ENCODE data around the gene C2orf74. TPM values are rescaled to one million over a fixed set of nuclear protein-coding genes. Genes with fewer than 3 reads are reported as not detected.
"Not testable (repeated sequence)": the region's sequence is repeated elsewhere in the genome, so short reads cannot be mapped to it uniquely, and the experiment has no call there.

C2orf74 gene
- total RNA-seq, 2 experiments from 2014 or later = 11.7 to 12.6 TPM

- no peaks in the 10 kb centered on the region for H3K27me3 Mint-ChIP-seq
- peaks cover 28% of the 10 kb centered on the region for H3K36me3 Mint-ChIP-seq
- H3K9me3 Mint-ChIP-seq = no peaks in the 10 kb centered on the region
- H3K4me1 Mint-ChIP-seq = no peaks in the 10 kb centered on the region
- H3K4me3 Mint-ChIP-seq = no peak overlapping the region
- no peak for DNase-seq
- no peak overlapping the region for H3K27ac Mint-ChIP-seq
Observed at GRCh38 chr2:61157371-61158003, 4.5 kb upstream of the C2orf74 start.

- no peaks in the 10 kb centered on the region for H3K9me3 Mint-ChIP-seq
- no peak overlapping the region for H3K27ac Mint-ChIP-seq
- H3K4me1 Mint-ChIP-seq = no peaks in the 10 kb centered on the region
- DNase-seq = no peak
- H3K27me3 Mint-ChIP-seq = no peaks in the 10 kb centered on the region
- H3K36me3 Mint-ChIP-seq = peaks cover 33% of the 10 kb centered on the region
- H3K4me3 Mint-ChIP-seq = no peak overlapping the region
Observed at GRCh38 chr2:61158356-61158955, 3.5 kb upstream of the C2orf74 start.

- Mint-ChIP-seq H3K27ac (no peak overlapping the region), H3K27me3 (no peaks in the 10 kb centered on the region), H3K36me3 (peaks cover 37% of the 10 kb centered on the region), H3K4me3 (no peak overlapping the region), H3K4me1 (no peaks in the 10 kb centered on the region), H3K9me3 (no peaks in the 10 kb centered on the region)
- DNase-seq = no peak
Observed at GRCh38 chr2:61162721-61163120, 733 bp downstream of the C2orf74 start.

DNA sequence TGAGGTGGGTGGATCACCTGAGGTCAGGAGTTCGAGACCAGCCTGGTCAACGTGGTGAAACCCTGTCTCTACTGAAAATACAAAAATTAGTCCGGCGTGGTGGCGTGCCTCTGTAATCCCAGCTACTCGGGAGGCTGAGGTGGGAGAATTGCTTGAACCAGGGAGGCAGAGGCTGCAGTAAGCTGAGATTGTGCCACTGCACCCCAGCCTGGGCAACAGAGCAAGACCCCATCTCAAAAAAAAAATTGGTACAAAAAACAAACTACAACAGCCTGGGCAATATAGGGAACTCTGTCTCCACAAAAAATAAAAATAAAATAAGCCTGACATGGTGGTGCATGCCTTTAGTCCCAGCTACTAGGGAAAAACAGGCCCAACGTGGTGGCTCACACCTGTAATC, 3.1 kb downstream of the C2orf74 start:
- H3K36me3 Mint-ChIP-seq = peaks cover 24% of the 10 kb centered on the region
- H3K9me3 Mint-ChIP-seq, H3K4me1 Mint-ChIP-seq, H3K27ac Mint-ChIP-seq, H3K4me3 Mint-ChIP-seq, H3K27me3 Mint-ChIP-seq, DNase-seq: not testable (repeated sequence)

DNA sequence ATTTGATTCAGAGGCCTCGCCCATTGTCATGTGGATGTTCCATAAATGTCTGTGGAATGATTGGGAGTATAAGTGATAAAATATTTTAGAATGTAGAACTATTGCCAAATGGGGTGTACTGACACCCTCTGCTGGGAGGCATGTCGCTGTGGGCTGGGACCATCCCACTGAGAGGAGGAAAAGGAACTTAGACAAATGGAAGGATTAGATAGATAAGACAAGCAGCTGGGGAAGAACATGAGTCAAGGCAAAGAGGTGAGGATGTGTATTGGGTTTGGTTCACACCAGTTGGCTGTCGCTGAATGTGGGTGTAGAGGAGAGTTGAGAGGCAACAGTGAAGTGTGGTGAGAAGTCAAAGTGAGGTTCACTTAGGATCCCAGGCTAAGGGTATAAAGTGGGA, 4.0 kb downstream of the C2orf74 start:
- Mint-ChIP-seq H3K27ac (no peak overlapping the region), H3K4me1 (no peaks in the 10 kb centered on the region), H3K27me3 (no peaks in the 10 kb centered on the region), H3K4me3 (no peak overlapping the region), H3K9me3 (no peaks in the 10 kb centered on the region), H3K36me3 (peaks cover 22% of the 10 kb centered on the region)
- no peak for DNase-seq

GRCh38 chr2:61167579-61167978, 5.6 kb downstream of the C2orf74 start:
- H3K4me3 Mint-ChIP-seq = no peak overlapping the region
- no peaks in the 10 kb centered on the region for H3K9me3 Mint-ChIP-seq
- no peak overlapping the region for H3K27ac Mint-ChIP-seq
- peaks cover 20% of the 10 kb centered on the region for H3K36me3 Mint-ChIP-seq
- no peaks in the 10 kb centered on the region for H3K4me1 Mint-ChIP-seq
- DNase-seq = no peak
- no peaks in the 10 kb centered on the region for H3K27me3 Mint-ChIP-seq

- Mint-ChIP-seq H3K4me3 (no peak overlapping the region), H3K27me3 (no peaks in the 10 kb centered on the region), H3K9me3 (no peaks in the 10 kb centered on the region), H3K36me3 (peaks cover 1% of the 10 kb centered on the region), H3K27ac (no peak overlapping the region), H3K4me1 (peaks cover 8% of the 10 kb centered on the region)
- DNase-seq = no peak
Observed at GRCh38 chr2:61172671-61173070, 10.7 kb downstream of the C2orf74 start.

- Mint-ChIP-seq H3K9me3 (no peaks in the 10 kb centered on the region), H3K27me3 (no peaks in the 10 kb centered on the region), H3K27ac (no peak overlapping the region), H3K36me3 (peaks cover 3% of the 10 kb centered on the region), H3K4me1 (peaks cover 8% of the 10 kb centered on the region), H3K4me3 (no peak overlapping the region)
- DNase-seq = no peak
Observed at GRCh38 chr2:61173116-61173515, 11.1 kb downstream of the C2orf74 start.

DNA sequence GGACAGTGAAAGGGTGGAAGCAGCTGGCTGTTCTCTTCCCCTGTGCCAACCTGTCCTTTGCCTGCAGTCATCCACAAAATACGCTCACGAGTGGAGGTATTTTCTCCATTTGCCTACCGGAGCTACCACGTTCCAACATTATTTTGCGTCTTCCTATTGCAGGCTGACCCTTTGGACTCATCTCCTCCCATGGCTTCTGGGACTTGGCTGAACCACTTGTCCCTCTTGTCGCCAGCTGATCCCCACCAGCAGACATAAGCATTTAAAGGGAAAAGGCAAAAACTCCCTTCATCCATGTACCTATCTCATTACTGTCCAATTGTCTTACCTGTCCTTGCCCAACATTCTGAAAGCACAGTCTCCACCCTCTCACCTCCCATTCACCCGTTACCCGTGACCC, 13.0 kb downstream of the C2orf74 start:
- peaks cover 26% of the 10 kb centered on the region for H3K4me1 Mint-ChIP-seq
- H3K27ac Mint-ChIP-seq = no peak overlapping the region
- no peak overlapping the region for H3K4me3 Mint-ChIP-seq
- no peak for DNase-seq
- H3K9me3 Mint-ChIP-seq = no peaks in the 10 kb centered on the region
- no peaks in the 10 kb centered on the region for H3K27me3 Mint-ChIP-seq
- peaks cover 19% of the 10 kb centered on the region for H3K36me3 Mint-ChIP-seq

GRCh38 chr2:61176755-61177726, 15.1 kb downstream of the C2orf74 start:
- peak overlapping the region; percentile 83 for H3K4me3 Mint-ChIP-seq
- peaks cover 43% of the 10 kb centered on the region for H3K4me1 Mint-ChIP-seq
- peaks cover 34% of the 10 kb centered on the region for H3K36me3 Mint-ChIP-seq

DNA sequence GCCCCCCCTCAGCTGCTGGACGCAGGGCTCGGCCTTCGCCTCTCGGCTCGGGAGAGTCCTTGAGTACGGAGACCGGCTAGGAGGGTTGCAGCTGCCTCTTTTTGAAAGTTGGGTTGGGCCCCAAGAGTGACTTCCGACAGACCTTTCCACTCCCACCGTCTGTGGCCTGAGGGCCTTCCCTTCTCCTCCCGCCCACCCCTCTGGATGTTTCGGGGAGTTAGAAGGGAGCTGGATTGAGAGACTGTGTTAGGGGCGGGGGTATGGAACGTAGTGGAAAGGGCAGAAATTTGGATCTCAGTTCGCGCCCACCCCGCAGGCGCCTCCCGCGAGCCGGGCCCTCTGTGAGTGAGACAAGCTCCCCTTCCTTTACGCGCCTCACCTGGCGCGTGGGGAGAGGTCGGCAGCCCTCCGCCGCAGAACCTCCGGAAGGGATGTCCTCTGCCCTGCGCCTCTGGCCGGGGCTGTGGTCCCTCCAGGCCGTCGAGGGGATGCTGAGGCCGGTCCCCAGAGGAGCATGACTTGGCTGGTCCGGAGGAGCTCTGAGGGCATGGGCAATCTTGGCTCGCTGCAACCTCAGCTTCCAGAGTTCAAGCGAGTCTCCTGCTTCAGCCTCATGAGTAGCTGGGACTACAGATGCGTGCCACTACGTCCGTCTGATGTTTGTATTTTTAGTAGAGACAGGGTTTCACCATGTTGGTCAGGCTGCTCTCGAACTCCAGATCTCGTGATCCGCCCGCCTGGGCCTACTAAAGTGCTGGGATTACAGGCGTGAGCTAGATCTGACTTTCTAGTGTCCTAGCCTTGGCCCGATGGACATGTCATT, 15.9 kb downstream of the C2orf74 start:
- Mint-ChIP-seq H3K9me3 (no peaks in the 10 kb centered on the region), H3K27me3 (no peaks in the 10 kb centered on the region), H3K27ac (peak overlapping the region; percentile 95), H3K4me3 (peak overlapping the region; percentile 95), H3K4me1 (peaks cover 49% of the 10 kb centered on the region), H3K36me3 (peaks cover 41% of the 10 kb centered on the region)
- DNase-seq = peak; percentile 48

More at GRCh38 chr2:61176755-61177726, 15.1 kb downstream of the C2orf74 start:
- DNase-seq = peak; percentile 97
- Mint-ChIP-seq H3K9me3 (no peaks in the 10 kb centered on the region), H3K27me3 (no peaks in the 10 kb centered on the region), H3K27ac (peak overlapping the region; percentile 87)

DNA sequence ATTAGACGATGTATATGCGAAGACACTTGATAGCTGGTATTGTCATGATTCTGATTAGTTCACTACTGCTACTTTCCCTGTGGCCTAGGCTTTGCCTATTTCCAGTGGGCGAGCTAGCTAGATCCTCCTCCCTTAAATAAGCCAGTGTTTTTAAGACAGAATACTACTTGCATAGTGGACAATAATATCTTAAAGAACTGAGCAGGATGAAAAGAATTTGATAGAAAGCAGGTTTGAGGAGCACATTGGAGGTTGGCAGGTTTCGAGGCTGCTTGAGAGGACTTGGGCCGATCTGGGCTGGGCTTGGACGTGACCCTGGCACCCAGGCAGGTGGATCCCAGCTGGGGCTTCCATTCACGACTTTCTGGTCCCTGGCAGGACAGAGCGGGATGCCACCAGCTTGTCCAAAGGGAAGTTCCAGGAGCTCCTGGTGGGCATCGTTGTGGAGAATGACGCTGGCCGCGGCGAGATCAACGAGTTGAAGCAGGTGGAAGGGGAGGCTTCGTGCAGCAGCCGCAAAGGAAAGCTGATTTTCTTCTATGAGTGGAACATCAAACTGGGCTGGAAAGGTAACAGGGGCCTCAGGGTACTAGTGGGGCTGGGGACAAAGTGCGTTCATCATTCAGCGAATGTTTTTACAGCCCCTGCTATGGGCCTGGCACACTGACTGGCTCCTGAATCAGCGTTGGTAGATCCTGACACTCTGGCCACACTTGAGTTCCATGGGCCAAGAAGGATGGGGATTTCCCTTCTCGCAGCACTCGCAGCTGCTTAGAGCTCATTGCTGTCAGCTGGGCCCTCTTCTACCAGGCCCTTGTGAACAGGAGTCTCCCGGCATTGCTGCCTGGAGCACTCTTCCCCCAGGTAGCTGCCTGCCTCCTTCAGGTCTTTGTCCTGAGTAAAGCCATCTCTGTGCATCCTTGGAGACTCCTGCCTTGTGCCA, 16.9 kb downstream of the C2orf74 start:
- peak overlapping the region; percentile 95 for H3K27ac Mint-ChIP-seq
- H3K4me3 Mint-ChIP-seq = peak overlapping the region; percentile 95
- no peak for DNase-seq
- H3K4me1 Mint-ChIP-seq = peaks cover 54% of the 10 kb centered on the region
- no peaks in the 10 kb centered on the region for H3K9me3 Mint-ChIP-seq
- H3K27me3 Mint-ChIP-seq = no peaks in the 10 kb centered on the region
- H3K36me3 Mint-ChIP-seq = peaks cover 51% of the 10 kb centered on the region

DNA sequence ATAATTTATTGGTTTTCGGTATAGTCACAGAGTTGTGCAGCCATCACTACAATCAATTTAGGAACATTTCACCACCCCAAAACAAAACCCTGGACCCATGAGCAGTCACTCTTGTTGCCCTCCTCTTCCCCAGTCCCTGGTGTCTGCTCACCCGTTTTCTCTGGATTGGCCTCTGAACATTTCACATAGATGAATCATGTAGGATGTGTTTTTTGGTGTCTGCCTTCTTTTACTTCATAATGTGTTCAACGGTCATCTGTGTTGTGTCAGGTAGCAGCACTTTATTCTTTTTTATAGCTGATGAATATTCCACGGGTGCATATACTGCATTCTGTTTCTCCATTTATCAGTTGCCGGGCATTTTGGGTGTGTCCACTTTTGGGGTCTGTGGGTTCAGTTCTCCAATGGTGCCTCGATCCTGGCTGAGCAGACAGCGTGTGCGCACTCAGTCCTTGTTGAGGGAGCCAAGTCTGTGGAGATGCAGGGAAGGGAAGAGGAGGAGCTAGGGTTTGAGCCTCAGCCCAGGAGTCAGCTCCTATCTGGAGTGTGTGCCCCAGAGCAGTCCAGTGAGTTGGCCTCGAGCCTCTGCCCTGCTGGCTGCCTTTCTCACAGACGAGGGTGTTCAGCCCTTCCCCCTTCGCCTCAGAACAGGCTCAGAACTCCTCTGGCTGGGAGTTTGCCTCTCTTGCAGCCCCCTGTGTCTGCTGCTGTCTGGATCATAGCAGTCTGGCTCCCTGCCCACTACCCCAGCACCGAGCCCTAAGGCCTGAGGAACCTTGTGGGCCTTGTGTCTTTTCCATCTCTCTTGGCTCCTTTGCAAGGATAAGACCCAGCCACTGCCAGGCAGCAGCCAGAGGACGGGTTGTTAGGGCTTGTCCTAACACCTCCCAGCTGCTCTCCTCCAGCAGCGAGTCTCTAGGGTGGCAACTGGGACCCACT, 18.0 kb downstream of the C2orf74 start:
- Mint-ChIP-seq H3K9me3 (no peaks in the 10 kb centered on the region), H3K4me1 (peaks cover 58% of the 10 kb centered on the region), H3K27ac (peak overlapping the region; percentile 95), H3K27me3 (no peaks in the 10 kb centered on the region), H3K36me3 (peaks cover 58% of the 10 kb centered on the region), H3K4me3 (peak overlapping the region; percentile 95)
- DNase-seq = no peak

All from activated naive CD8-positive, alpha-beta T cell treated with anti-CD3 and anti-CD28 coated beads for 36 hours (primary cell).